ENCODE measurements around the gene SHISA7. TPM values are rescaled to one million over a fixed set of nuclear protein-coding genes. Genes with fewer than 3 reads are reported as not detected.

The SHISA7 gene
- total RNA-seq, 1 donor from 2014 or later, result not detected

GRCh38 chr19:55482156-55482961, 39.3 kb upstream of the SHISA7 start:
- no peak for DNase-seq

GRCh38 chr19:55481794-55482155, 38.7 kb upstream of the SHISA7 start:
- DNase-seq, result no peak

DNA sequence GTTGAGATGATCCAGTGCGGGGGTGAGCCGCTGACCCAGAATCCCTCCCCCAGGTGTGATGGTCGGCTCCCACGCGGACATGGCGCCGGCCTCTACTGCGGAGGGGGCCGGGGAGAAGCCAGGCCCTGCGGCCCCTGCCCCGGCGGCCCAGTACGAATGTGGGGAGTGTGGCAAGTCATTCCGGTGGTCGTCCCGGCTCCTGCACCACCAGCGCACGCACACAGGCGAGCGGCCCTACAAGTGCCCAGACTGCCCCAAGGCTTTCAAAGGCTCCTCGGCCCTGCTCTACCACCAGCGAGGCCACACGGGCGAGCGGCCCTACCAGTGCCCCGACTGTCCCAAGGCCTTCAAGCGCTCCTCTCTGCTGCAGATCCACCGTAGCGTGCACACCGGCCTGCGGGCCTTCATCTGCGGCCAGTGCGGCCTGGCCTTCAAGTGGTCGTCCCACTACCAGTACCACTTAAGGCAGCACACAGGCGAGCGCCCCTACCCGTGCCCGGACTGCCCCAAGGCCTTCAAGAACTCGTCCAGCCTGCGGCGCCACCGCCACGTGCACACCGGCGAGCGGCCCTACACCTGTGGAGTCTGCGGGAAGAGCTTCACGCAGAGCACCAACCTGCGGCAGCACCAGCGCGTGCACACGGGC, 38.2 kb upstream of the SHISA7 start:
- no peak for DNase-seq

GRCh38 chr19:55479451-55480230, 36.5 kb upstream of the SHISA7 start:
- DNase-seq, result no peak

GRCh38 chr19:55479045-55479444, 35.9 kb upstream of the SHISA7 start:
- DNase-seq, result no peak

- DNase-seq, result no peak
These were observed 35.3 kb upstream of the SHISA7 start for GRCh38 chr19:55478364-55478763.

- DNase-seq, result no peak
These were observed 34.8 kb upstream of the SHISA7 start for GRCh38 chr19:55477905-55478304.

- DNase-seq, result peak; percentile 99
These were observed 33.1 kb upstream of the SHISA7 start, which contains the start of gene ZNF628 for GRCh38 chr19:55476100-55476775. TSS of gene ZNF628 (plus strand) at chr19:55476617. CDS start at chr19:55479911, 3,294 bp downstream.

GRCh38 chr19:55474269-55475265, 31.5 kb upstream of the SHISA7 start:
- no peak for DNase-seq

GRCh38 chr19:55473225-55474012, 30.3 kb upstream of the SHISA7 start:
- no peak for DNase-seq

DNA sequence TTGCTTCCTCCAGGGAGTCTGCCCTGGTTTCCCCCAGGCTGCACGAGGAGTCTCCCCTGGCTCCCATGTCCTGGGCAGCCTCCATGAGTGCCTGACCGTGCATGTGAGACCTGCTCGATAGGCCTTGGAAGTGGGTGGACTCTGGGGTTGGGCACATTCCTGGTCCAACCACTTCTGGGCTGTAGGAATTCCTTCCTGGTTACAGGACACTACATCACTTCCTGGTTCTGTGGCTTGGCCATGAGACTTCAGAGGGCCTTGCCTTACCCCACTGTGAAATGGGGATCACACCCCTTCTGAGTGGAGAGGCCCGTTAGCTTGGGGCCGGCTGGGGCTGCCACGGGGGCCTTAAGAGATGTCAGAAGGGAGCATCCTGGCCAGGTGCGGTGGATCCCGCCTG, 29.4 kb upstream of the SHISA7 start:
- DNase-seq, result no peak

- DNase-seq, result no peak
These were observed 28.2 kb upstream of the SHISA7 start for GRCh38 chr19:55471266-55471665.

- DNase-seq, result no peak
These were observed 24.9 kb upstream of the SHISA7 start for GRCh38 chr19:55468054-55468393.

DNA sequence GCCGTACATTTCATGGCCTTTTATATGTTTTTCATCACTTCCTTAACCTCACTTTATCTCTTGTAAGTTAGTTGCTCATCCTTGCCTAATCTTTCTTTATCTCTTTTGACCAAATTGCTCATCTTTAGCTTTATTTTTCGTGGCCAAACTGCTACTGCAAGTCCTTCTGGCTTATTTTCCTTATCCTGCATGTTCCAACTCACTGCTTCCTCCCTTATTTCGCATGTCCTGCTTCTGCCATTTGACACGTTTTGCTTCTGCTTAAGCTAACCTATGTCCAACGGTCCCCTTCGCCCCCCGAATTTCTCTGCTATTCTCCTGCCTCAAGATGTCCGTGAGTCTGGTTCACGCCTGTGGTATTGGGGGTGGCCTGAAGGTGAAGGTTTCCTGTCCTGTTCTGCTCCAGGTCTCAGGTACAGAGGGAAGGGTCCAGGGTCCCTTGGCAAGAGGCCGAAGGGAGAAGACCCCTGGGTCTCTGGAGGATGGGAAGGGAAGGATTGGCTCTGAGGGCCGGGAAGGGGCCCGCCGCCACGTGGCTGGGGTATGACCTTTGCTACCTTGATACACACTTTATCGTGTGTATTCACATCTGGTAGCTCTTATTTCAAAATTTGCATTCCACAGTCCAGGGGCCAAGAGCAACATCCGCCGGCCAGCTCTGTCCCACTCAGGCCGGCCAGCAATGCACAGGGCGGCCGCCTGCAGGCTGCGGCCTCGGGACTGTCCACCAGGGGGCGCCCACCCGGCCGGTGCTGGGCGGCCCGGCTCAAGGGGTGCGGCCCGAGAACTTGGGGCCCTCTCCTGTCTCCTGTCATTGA, 24.3 kb upstream of the SHISA7 start:
- peak; percentile 68 for DNase-seq

DNA sequence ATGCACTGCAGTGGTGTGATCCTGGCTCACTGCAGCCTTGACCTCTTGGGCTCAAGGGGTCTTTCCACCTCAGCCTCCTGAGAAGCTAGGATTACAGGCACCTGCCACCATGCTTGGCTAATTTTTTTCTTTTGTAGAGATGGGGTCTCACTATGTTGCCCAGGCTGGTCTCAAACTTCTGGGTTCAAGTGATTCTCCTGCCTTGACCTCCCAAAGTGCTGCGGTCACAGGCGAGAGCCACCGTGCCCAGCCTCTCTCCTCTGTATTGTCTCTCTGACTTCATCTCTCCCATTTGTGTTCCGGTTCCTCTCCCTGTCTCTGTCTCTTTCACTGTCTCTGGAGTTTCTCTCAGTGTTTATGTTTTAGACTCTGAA, 23.1 kb upstream of the SHISA7 start:
- DNase-seq, result no peak

- no peak for DNase-seq
These were observed 22.6 kb upstream of the SHISA7 start for GRCh38 chr19:55465460-55466240.

DNA sequence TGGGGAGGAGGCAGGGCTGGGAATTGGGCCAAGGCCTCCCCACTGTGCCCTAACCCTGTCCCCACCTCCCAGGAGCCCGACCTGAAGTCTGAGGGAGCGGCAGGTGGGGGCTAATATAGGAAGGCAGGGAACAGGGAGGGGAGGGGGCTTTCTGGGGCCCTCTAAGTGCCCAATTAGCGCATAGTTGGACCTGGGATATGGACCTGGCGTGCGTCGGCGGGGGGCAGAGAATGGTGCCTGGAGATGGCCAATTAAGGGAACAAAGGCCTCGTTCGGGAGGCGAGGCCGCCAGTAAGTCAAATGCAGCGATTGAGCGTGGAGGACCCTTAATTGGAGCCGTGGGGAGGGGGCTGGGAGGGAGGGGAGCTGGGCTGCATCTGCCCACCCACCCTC, 21.6 kb upstream of the SHISA7 start, which contains the start of gene C19orf85:
Gene C19orf85 (minus strand): TSS at position 90 of the 393 bp plus-strand sequence. CDS start 197 bp downstream, outside the sequence.
- no peak for DNase-seq

DNA sequence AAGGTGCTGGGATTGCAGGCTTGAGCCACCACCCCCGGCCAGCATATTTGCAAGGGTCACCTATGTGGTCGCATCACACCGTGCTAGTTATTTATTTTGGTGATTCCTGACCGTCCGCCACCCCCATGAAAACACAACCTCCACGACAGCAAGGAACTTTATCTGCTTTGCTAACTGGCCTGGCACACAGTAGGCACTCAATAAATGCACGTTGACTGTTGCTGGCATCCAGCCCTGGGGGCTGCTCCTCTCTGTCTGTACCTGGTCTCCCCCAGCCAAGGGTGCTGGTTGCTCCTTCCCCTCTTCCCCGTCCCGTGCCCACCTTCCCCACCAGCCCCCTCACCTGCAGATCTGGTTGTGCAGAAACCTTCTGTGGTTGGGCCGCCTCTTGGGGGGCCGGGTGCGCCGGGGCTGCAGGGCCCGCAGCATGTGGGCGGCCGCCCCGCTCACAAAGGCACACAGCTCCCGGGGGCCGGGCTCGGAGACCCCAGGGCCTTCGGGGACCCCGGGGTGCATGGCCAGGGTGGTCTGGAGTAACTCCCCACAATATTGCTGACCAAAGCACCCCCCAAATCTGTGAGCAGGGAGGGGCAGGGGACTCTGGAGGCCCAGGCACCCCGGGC, 21.1 kb upstream of the SHISA7 start:
- no peak for DNase-seq

Measured in tongue (tissue), 2 donors.